H1 (cell line): ENCODE data around the gene KNOP1. TPM values are rescaled to one million over a fixed set of nuclear protein-coding genes. Genes with fewer than 3 reads are reported as not detected.

Experiments
- CTCF ChIA-PET: fragments of 300-600 bp; sonication (Branson Sonifier 250); formaldehyde crosslinking; loops from one replicate; lab custom pipeline; 2021; ENCODE audit not compliant: partially characterized antibody; lab: Charles Lee
- POLR2A ChIA-PET: fragments of 300-600 bp; sonication (Branson Sonifier 250); formaldehyde crosslinking; loops from one replicate; lab custom pipeline; 2021; ENCODE audit warnings: inconsistent platforms; ENCODE audit not compliant: partially characterized antibody; lab: Charles Lee
- DNase-seq, 2 experiments: peaks; one replicate each; pipeline versions ENCODE4 v3.0.0 to v3.0.0-alpha.2; 2010 to 2022; ENCODE audit warnings: low spot score in 2 of 2, low read depth in 1 of 2, mixed read lengths in 1 of 2
- FAIRE-seq: peaks from 2 replicates; lab custom pipeline; 2011; peaks lifted over from hg19 to GRCh38; lab: Jason Lieb, UNC
- H2AFZ ChIP-seq: 2 replicates; pipeline ENCODE4 v1.8.1; 2012; ENCODE audit warnings: low read length, inconsistent platforms
- H2AK5ac ChIP-seq: 2 replicates; pipeline ENCODE4 v1.6.1; 2013; ENCODE audit warnings: low read depth, low read length
- H2BK120ac ChIP-seq: replicated peaks from 2 replicates; pipeline ENCODE3; 2013; ENCODE audit warnings: low read depth, low read length, inconsistent platforms
- H2BK12ac ChIP-seq: 2 replicates; pipeline ENCODE4 v1.6.1; 2013; ENCODE audit warnings: low read depth, low read length
- H2BK15ac ChIP-seq: 2 replicates; pipeline ENCODE4 v1.6.1; 2013; ENCODE audit warnings: low read length
- H2BK20ac ChIP-seq: 2 replicates; pipeline ENCODE4 v1.6.1; 2013; ENCODE audit warnings: low read length
- H2BK5ac ChIP-seq: 2 replicates; pipeline ENCODE4 v1.6.1; 2013; ENCODE audit warnings: low read depth, low read length
- H3K14ac ChIP-seq: 2 replicates; pipeline ENCODE4 v1.6.1; 2013; ENCODE audit warnings: inconsistent platforms; ENCODE audit not compliant: insufficient read length
- H3K18ac ChIP-seq: 2 replicates; pipeline ENCODE4 v1.6.1; 2013; ENCODE audit warnings: low read length; ENCODE audit errors: extremely low read depth
- H3K23ac ChIP-seq: 2 replicates; pipeline ENCODE4 v1.6.1; 2013; ENCODE audit warnings: inconsistent platforms; ENCODE audit not compliant: insufficient read length
- H3K23me2 ChIP-seq: 2 replicates; pipeline ENCODE4 v1.6.1; 2013; ENCODE audit warnings: low read depth, low read length
- H3K27ac ChIP-seq: 2 replicates; pipeline ENCODE4 v1.6.1; 2011; ENCODE audit warnings: low read depth, low read length, inconsistent platforms
- H3K27me3 ChIP-seq, 4 experiments: replicated peaks in 1 of 4; 1 replicate in 1 of 4; 2 replicates in 3 of 4; pipeline versions ENCODE4 v1.6.1 to v1.8.1; 2011 to 2013; ENCODE audit warnings: low read length in 3 of 4, mild to moderate bottlenecking in 3 of 4, inconsistent platforms in 2 of 4, mixed read lengths in 2 of 4, moderate library complexity in 1 of 4; ENCODE audit not compliant: control insufficient read depth in 3 of 4, insufficient read depth in 3 of 4; ENCODE audit errors: extremely low read depth in 1 of 4
- H3K36me3 ChIP-seq, 4 experiments: 2 replicates each; pipeline versions ENCODE4 v1.6.1 to v1.8.1; 2011 to 2013; ENCODE audit warnings: mild to moderate bottlenecking in 4 of 4, low read length in 3 of 4, moderate library complexity in 2 of 4, control low read depth in 1 of 4, inconsistent platforms in 1 of 4; ENCODE audit not compliant: insufficient read depth in 4 of 4, control insufficient read depth in 2 of 4
- H3K4ac ChIP-seq: replicated peaks from 2 replicates; pipeline ENCODE3; 2013; ENCODE audit warnings: low read length, low read depth, mixed read lengths, inconsistent platforms; ENCODE audit not compliant: insufficient read length
- H3K4me1 ChIP-seq, 4 experiments: replicated peaks in 1 of 4; 1 replicate in 1 of 4; 2 replicates in 3 of 4; pipeline versions ENCODE4 v1.6.1 to v1.8.1; 2011 to 2013; ENCODE audit warnings: low read length in 3 of 4, inconsistent platforms in 2 of 4, mixed read lengths in 1 of 4; ENCODE audit not compliant: insufficient read depth in 4 of 4, control insufficient read depth in 3 of 4
- H3K4me2 ChIP-seq, 2 experiments: 2 replicates each; pipeline versions ENCODE4 v1.6.1 to v1.8.1; 2011 to 2013; ENCODE audit warnings: low read depth in 2 of 2, low read length in 2 of 2, control low read depth in 1 of 2, inconsistent platforms in 1 of 2, mild to moderate bottlenecking in 1 of 2; ENCODE audit not compliant: insufficient read depth in 1 of 2
- H3K4me3 ChIP-seq, 4 experiments: fragments of 200-600, 300-600 bp in 1 of 4; sonication (generic), shearing (Covaris generic), sonication (Bioruptor Twin) in 1 of 4; 2 replicates each; pipeline versions ENCODE4 v1.5.1 to v1.8.1; 2011 to 2016; ENCODE audit warnings: low read length in 4 of 4, low read depth in 3 of 4, control low read depth in 2 of 4, inconsistent platforms in 2 of 4, mild to moderate bottlenecking in 2 of 4, mixed read lengths in 1 of 4, moderate library complexity in 1 of 4; ENCODE audit not compliant: insufficient read depth in 2 of 4; ENCODE audit errors: extremely low read depth in 1 of 4
- H3K56ac ChIP-seq: replicated peaks from 2 replicates; pipeline ENCODE3; 2013; ENCODE audit warnings: low read depth, mild to moderate bottlenecking, mixed read lengths, low read length, inconsistent platforms; ENCODE audit not compliant: insufficient read length
- H3K79me1 ChIP-seq: 2 replicates; pipeline ENCODE4 v1.6.1; 2013; ENCODE audit warnings: low read depth, low read length, control low read depth
- H3K79me2 ChIP-seq, 2 experiments: 2 replicates each; pipeline versions ENCODE4 v1.6.1 to v1.8.1; 2012 to 2013; ENCODE audit warnings: low read length in 2 of 2, mild to moderate bottlenecking in 2 of 2, inconsistent platforms in 1 of 2; ENCODE audit not compliant: insufficient read depth in 2 of 2, control insufficient read depth in 1 of 2
- H3K9ac ChIP-seq, 4 experiments: replicated peaks in 1 of 4; 1 replicate in 1 of 4; 2 replicates in 3 of 4; pipeline versions ENCODE4 v1.6.1 to v1.8.1; 2011 to 2013; ENCODE audit warnings: low read depth in 3 of 4, low read length in 3 of 4, control low read depth in 2 of 4, mild to moderate bottlenecking in 2 of 4, moderate library complexity in 2 of 4, inconsistent platforms in 1 of 4; ENCODE audit errors: extremely low read depth in 1 of 4
- H3K9me3 ChIP-seq, 2 experiments: 2 replicates each; pipeline versions ENCODE4 v1.6.1 to v1.8.1; 2012 to 2013; ENCODE audit warnings: mild to moderate bottlenecking in 2 of 2, moderate library complexity in 2 of 2, control low read depth in 1 of 2, inconsistent platforms in 1 of 2, low read depth in 1 of 2, low read length in 1 of 2, mixed read lengths in 1 of 2; ENCODE audit not compliant: insufficient read depth in 2 of 2
- H4K20me1 ChIP-seq, 2 experiments: replicated peaks in 1 of 2; 2 replicates each; pipeline versions ENCODE3 to v1.8.1; 2011 to 2013; ENCODE audit warnings: inconsistent platforms in 2 of 2, low read length in 2 of 2, mild to moderate bottlenecking in 1 of 2; ENCODE audit not compliant: insufficient read depth in 2 of 2, control insufficient read depth in 1 of 2
- H4K5ac ChIP-seq: 2 replicates; pipeline ENCODE4 v1.6.1; 2013; ENCODE audit warnings: low read length, low read depth, mixed read lengths, inconsistent platforms; ENCODE audit not compliant: insufficient read length
- H4K8ac ChIP-seq: 2 replicates; pipeline ENCODE4 v1.8.0; 2013; ENCODE audit warnings: mild to moderate bottlenecking, moderate library complexity, low read length, inconsistent platforms; ENCODE audit not compliant: insufficient read depth; ENCODE audit errors: extremely low read depth
- H4K91ac ChIP-seq: replicated peaks from 2 replicates; pipeline ENCODE3; 2013; ENCODE audit warnings: low read length, mixed read lengths, inconsistent platforms; ENCODE audit not compliant: insufficient read length
- BACH1 ChIP-seq: IDR thresholded peaks from 2 replicates; pipeline ENCODE4 v1.6.1; 2012; ENCODE audit warnings: low read length, improper control_type of control experiment
- CHD1 ChIP-seq: IDR thresholded peaks from 2 replicates; pipeline ENCODE4 v1.6.1; 2012; ENCODE audit warnings: low read depth, low read length, improper control_type of control experiment
- MAX ChIP-seq: IDR thresholded peaks from 2 replicates; pipeline ENCODE4 v1.6.1; 2012; ENCODE audit warnings: inconsistent platforms
- POLR2A ChIP-seq, 2 experiments: IDR thresholded peaks; 1 replicate in 1 of 2; 2 replicates in 1 of 2; pipeline ENCODE4 v1.6.1; 2011; ENCODE audit warnings: low read depth in 2 of 2, low read length in 2 of 2, mild to moderate bottlenecking in 2 of 2; ENCODE audit errors: control extremely low read depth in 1 of 2
- POU5F1 ChIP-seq: IDR thresholded peaks from 2 replicates; pipeline ENCODE4 v1.6.1; 2011; ENCODE audit warnings: low read depth, mild to moderate bottlenecking, low read length, moderate library complexity
- RXRA ChIP-seq: IDR thresholded peaks from 2 replicates; pipeline ENCODE4 v1.6.1; 2011; ENCODE audit warnings: low read depth, mild to moderate bottlenecking, low read length, moderate library complexity; ENCODE audit not compliant: insufficient read depth
- SIN3A ChIP-seq, 2 experiments: IDR thresholded peaks in 1 of 2; conservative IDR thresholded peaks in 1 of 2; 2 replicates each; pipeline ENCODE4 v1.6.1; 2011 to 2012; ENCODE audit warnings: low read length in 2 of 2, improper control_type of control experiment in 1 of 2, low read depth in 1 of 2, mild to moderate bottlenecking in 1 of 2
- SP1 ChIP-seq: IDR thresholded peaks from 2 replicates; pipeline ENCODE4 v1.6.1; 2011; ENCODE audit warnings: low read depth, low read length
- SRF ChIP-seq: IDR thresholded peaks from 2 replicates; pipeline ENCODE4 v1.6.1; 2011; ENCODE audit warnings: mild to moderate bottlenecking, low read depth, low read length, moderate library complexity
- SUZ12 ChIP-seq: fragments of 200-600 bp; sonication (generic); IDR thresholded peaks from 2 replicates; pipeline ENCODE4 v1.6.1; 2012; ENCODE audit warnings: mild to moderate bottlenecking, inconsistent platforms, low read length, moderate library complexity, mixed read lengths
- TBP ChIP-seq: IDR thresholded peaks from 2 replicates; pipeline ENCODE4 v1.6.1; 2011; ENCODE audit warnings: low read depth, low read length, improper control_type of control experiment
- TEAD4 ChIP-seq: IDR thresholded peaks from 2 replicates; pipeline ENCODE4 v1.6.1; 2012; ENCODE audit warnings: low read depth, low read length, inconsistent platforms, mixed read lengths
- ZNF274 ChIP-seq: IDR thresholded peaks from 2 replicates; pipeline ENCODE4 v1.7.0; 2012; ENCODE audit warnings: low read length, borderline replicate concordance; ENCODE audit errors: extremely low read depth
- WGBS, 2 experiments: shearing (Covaris generic) in 1 of 2; methylation state at CpG; one replicate each; pipeline versions ENCODE4 v1.1.6 to v1.1.7; 2013 to 2015; ENCODE audit warnings: low lambda C conversion rate in 2 of 2, mixed read lengths in 2 of 2, inconsistent platforms in 1 of 2, low coverage in 1 of 2, missing lambda C conversion rate in 1 of 2; ENCODE audit not compliant: insufficient replicate concordance in 2 of 2, insufficient coverage in 1 of 2, insufficient read length in 1 of 2; ENCODE audit errors: extremely low coverage in 1 of 2, missing lambda C conversion rate in 1 of 2; 5-methylcytosine and 5-hydroxymethylcytosine counted together
- polyA plus RNA-seq, 7 experiments: library from polyadenylated mRNA; depleted of rRNA in 3 of 7; stranded (reverse) in 5 of 7; unstranded in 2 of 7; fragments of >200 nt in 5 of 7; fragments of 200-250 nt in 2 of 7; gene quantifications; 1 replicate in 5 of 7; 2 replicates in 1 of 7; 4 replicates in 1 of 7; pipeline versions ENCODE4 v1.2.1 to v1.2.3, GENCODE V29; 2011 to 2013; ENCODE audit warnings: missing spikeins in 2 of 7, mixed read lengths in 2 of 7
- total RNA-seq: library from RNA; stranded (reverse); fragmentation: NEBNext Ultra II Directional; extraction: Animal tissue kit (Norgen Biotek cat#: 25700); gene quantifications from 2 replicates; pipeline ENCODE4 v1.2.1, GENCODE V29; 2021

The KNOP1 gene
- total and polyA plus RNA-seq, 2 of the 8 experiments (the other 6 are each of a cell fraction or from before 2014, with no cell fraction given): 21.6 to 87.9 TPM

GRCh38 chr16:19654147-19654546, 63.9 kb downstream of the KNOP1 start:
- no peak overlapping the region for H3K9ac ChIP-seq
- H3K36me3 ChIP-seq: peaks cover 2 to 28% (median 21%) of the 10 kb centered on the region in 4 experiments; a peak in 7 of 8 replicates
- no peak overlapping the region for H4K91ac ChIP-seq
- H2AFZ ChIP-seq: no peak overlapping the region
- H3K14ac ChIP-seq: no peak overlapping the region
- H3K4ac ChIP-seq: no peak overlapping the region
- H2BK20ac ChIP-seq: no peak overlapping the region
- H3K4me2 ChIP-seq: no peak overlapping the region
- no peak overlapping the region for H3K23ac ChIP-seq
- H4K8ac ChIP-seq: no peak overlapping the region
- no peak overlapping the region for H2BK5ac ChIP-seq
- no peaks in the 10 kb centered on the region for H3K9me3 ChIP-seq
- no peak overlapping the region for H3K56ac ChIP-seq
- CTCF ChIA-PET: interaction anchor here (0.7 kb wide), 1 partner anchor 214 kb away, joined by 3 read pairs; no protein-coding TSS in a partner anchor
- H2BK120ac ChIP-seq: no peak overlapping the region
- H3K18ac ChIP-seq: no peak overlapping the region
- no peaks in the 10 kb centered on the region for H3K79me1 ChIP-seq
- H2BK12ac ChIP-seq: no peak overlapping the region
- FAIRE-seq (no peak), DNase-seq (no peak)
- no peaks in the 10 kb centered on the region for H3K79me2 ChIP-seq
- no peaks in the 10 kb centered on the region for H3K4me1 ChIP-seq
- no peak overlapping the region for H2BK15ac ChIP-seq
- no peaks in the 10 kb centered on the region for H3K27me3 ChIP-seq
- WGBS, 2 experiments: 94% methylated on average over 9 of the region's 9 CpGs; no CpG with 5 or more reads in 1 of the 2 experiments
- no peaks in the 10 kb centered on the region for H3K23me2 ChIP-seq
- H3K27ac ChIP-seq: no peak overlapping the region
- H4K5ac ChIP-seq: no peak overlapping the region
- no peak overlapping the region for H3K4me3 ChIP-seq
- no peak overlapping the region for H2AK5ac ChIP-seq
- TF ChIP-seq SUZ12 (no peak), POLR2A (IDR thresholded peaks at IDR 0.05; ENCODE audit: control extremely low read depth in 1 of 2, low read depth in 2 of 2, low read length in 2 of 2) (no peak), ZNF274 (no peak), MAX (no peak), CHD1 (no peak), BACH1 (no peak), SIN3A (conservative IDR thresholded peaks at IDR 0.05 in 1 of 2, IDR thresholded peaks at IDR 0.05 in 1 of 2; ENCODE audit: low read depth in 1 of 2, low read length in 2 of 2) (no peak), TBP (no peak), POU5F1 (no peak), RXRA (no peak), TEAD4 (no peak), SRF (no peak), SP1 (no peak)
- TF ChIP-seq, all 59 proteins: peak for 0
- H4K20me1 ChIP-seq: no peaks in the 10 kb centered on the region
- POLR2A ChIA-PET: no interaction called here
